ENCODE measurements around the gene ENDOD1. TPM values are rescaled to one million over a fixed set of nuclear protein-coding genes. Genes with fewer than 3 reads are reported as not detected.

Gene ENDOD1
- total RNA-seq, 1 donor from 2014 or later, result 64.8 TPM

- DNase-seq (ENCODE audit: low read depth), result no peak
Observed at GRCh38 chr11:95142431-95142830, 52.8 kb downstream of the ENDOD1 start.

GRCh38 chr11:95143106-95143681 is 53.5 kb downstream of the ENDOD1 start:
- peak; percentile 76 for DNase-seq (ENCODE audit: low read depth)

- DNase-seq (ENCODE audit: low read depth), result no peak
Observed at GRCh38 chr11:95144313-95145235, 54.9 kb downstream of the ENDOD1 start.

- no peak for DNase-seq (ENCODE audit: low read depth)
Observed at GRCh38 chr11:95145430-95146060, 55.9 kb downstream of the ENDOD1 start.

GRCh38 chr11:95147364-95147905 is 57.8 kb downstream of the ENDOD1 start:
- peak; percentile 80 for DNase-seq (ENCODE audit: low read depth)

- DNase-seq (ENCODE audit: low read depth), result peak; percentile 75
Observed at GRCh38 chr11:95148406-95148805, 58.8 kb downstream of the ENDOD1 start.

GRCh38 chr11:95148938-95149337 is 59.3 kb downstream of the ENDOD1 start:
- peak; percentile 45 for DNase-seq (ENCODE audit: low read depth)

- DNase-seq (ENCODE audit: low read depth), result peak; percentile 71
Observed at GRCh38 chr11:95149651-95150364, 60.2 kb downstream of the ENDOD1 start.

GRCh38 chr11:95150956-95151684 is 61.5 kb downstream of the ENDOD1 start:
- peak; percentile 90 for DNase-seq (ENCODE audit: low read depth)

- DNase-seq (ENCODE audit: low read depth), result no peak
Observed at GRCh38 chr11:95152876-95153856, 63.5 kb downstream of the ENDOD1 start.

GRCh38 chr11:95153857-95154246 is 64.2 kb downstream of the ENDOD1 start:
- DNase-seq (ENCODE audit: low read depth), result no peak

- peak; percentile 35 for DNase-seq (ENCODE audit: low read depth)
Observed at GRCh38 chr11:95154514-95154913, 64.9 kb downstream of the ENDOD1 start.

- no peak for DNase-seq (ENCODE audit: low read depth)
Observed at GRCh38 chr11:95155385-95155784, 65.7 kb downstream of the ENDOD1 start.

- DNase-seq (ENCODE audit: low read depth), result no peak
Observed at GRCh38 chr11:95156133-95156721, 66.6 kb downstream of the ENDOD1 start.

- DNase-seq (ENCODE audit: low read depth), result no peak
Observed at GRCh38 chr11:95156916-95157541, 67.4 kb downstream of the ENDOD1 start.

- DNase-seq (ENCODE audit: low read depth), result no peak
Observed at GRCh38 chr11:95157824-95158223, 68.2 kb downstream of the ENDOD1 start.

GRCh38 chr11:95161248-95161647 is 71.6 kb downstream of the ENDOD1 start:
- no peak for DNase-seq (ENCODE audit: low read depth)

- no peak for DNase-seq (ENCODE audit: low read depth)
Observed at GRCh38 chr11:95163106-95163505, 73.5 kb downstream of the ENDOD1 start.
